ENCODE results near the gene CACNG6.
"Not testable (repeated sequence)": the region's sequence is repeated elsewhere in the genome, so short reads cannot be mapped to it uniquely, and the experiment has no call there.

CACNG6 gene, protein sequence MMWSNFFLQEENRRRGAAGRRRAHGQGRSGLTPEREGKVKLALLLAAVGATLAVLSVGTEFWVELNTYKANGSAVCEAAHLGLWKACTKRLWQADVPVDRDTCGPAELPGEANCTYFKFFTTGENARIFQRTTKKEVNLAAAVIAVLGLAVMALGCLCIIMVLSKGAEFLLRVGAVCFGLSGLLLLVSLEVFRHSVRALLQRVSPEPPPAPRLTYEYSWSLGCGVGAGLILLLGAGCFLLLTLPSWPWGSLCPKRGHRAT

DNA sequence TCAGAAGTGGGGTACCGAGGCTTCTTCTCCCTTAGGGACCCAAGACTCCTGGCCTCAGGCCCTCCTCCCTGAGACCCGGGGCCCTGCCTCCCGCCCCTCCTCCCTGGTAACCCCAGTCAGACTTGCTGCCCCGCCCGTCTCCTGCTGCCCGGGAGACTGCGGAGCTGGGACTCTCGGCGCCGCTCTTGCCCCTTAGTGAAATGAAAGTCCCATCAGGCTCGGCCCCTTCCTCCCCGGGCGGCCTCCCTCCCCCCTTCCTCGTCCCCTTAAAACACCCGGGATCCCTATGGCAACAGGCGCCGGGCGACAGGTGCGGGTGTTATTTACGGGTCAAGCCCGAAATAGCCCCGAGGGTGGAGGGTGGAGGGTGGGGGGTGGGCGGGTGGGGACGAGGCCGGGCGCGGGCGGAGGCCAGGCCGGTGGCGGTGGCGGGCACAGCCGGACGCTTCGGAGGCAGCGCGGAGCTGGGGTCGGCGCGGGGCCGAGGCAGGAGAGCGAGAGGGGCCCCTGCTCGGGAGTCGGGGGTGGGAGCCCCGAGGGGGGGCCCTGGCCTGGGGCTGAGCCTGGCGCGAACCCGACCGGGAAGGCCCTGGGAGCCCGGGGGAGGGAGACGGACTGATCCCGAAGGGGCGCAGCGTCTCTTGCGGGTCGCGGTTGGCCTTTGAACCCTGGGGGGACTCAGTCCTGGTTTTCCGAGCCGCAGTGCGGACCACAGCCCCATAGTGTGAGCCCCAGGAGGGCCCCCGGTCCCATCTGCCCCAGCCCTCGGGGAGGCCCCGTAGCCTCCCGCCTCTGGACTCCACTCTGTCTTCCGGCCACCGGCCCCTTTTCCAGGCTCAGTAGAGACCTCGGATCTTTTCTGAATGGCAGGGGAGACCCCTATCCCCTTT, at the start of gene CACNG6:
CACNG6 (plus strand) TSS at position 414 of the 890 bp plus-strand sequence. CDS start 1,241 bp downstream, outside the sequence.
- Histone ChIP-seq H3K4me1 (ENCODE audit: control insufficient read depth in 5 of 5, insufficient read depth in 5 of 5, low read length in 5 of 5) (peaks cover 0 to 11% (median 5%) of the 10 kb centered on the region in 5 donors), H3K36me3 (ENCODE audit: control insufficient read depth in 5 of 5, insufficient read depth in 5 of 5, low read length in 5 of 5) (no peaks in the 10 kb centered on the region), H3K27me3 (ENCODE audit: control insufficient read depth in 5 of 5, insufficient read depth in 4 of 5, low read length in 5 of 5) (peaks cover 30 to 42% (median 36%) of the 10 kb centered on the region in 5 donors), H3K9me3 (ENCODE audit: control insufficient read depth in 5 of 5, low read length in 5 of 5) (no peaks in the 10 kb centered on the region), H3K4me3 (ENCODE audit: low read depth in 1 of 5, low read length in 5 of 5) (peak within 1 kb of the TSS in 1 of 5 donors; percentile 48), H3K27ac (ENCODE audit: low read depth, low read length) (no peak within 1 kb of the TSS), H3K9ac (ENCODE audit: low read length in 5 of 5) (peak within 1 kb of the TSS in 1 of 5 donors; percentile 51)

DNA sequence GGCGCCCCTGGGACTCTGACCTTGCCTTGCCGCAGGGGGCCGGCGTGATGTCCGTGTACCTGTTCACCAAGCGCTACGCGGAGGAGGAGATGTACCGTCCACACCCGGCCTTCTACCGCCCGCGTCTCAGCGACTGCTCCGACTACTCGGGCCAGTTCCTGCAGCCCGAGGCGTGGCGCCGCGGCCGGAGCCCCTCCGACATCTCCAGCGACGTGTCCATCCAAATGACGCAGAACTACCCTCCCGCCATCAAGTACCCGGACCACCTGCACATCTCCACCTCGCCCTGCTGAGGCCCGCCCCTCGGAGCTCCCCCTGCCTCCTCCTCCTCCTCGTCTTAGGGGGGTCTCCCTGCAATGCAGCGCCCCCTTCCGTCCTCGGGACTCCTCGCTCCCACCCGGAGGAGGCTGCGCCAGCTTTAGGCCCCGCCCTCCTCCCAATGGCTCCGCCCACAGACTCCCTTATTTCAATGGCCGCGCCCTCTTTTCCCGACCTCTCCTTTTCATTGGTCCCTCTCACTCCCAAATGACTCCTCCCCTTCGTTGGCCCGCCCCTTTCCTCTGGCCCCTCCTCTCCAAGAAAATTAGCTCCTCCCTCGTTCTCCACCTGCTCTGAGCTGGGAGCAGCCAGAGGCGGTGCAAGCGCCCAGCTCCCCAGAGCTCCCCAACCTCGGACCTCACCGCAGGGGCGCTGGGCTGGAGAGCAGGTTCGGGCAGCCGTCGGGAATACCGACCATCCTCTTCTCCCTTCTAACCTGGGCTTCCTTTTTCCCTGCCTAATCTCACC, 49.2 kb upstream of the CACNG6 start:
- no peak overlapping the region for H3K27ac ChIP-seq (ENCODE audit: low read depth, low read length)
- H3K36me3 ChIP-seq (ENCODE audit: control insufficient read depth in 5 of 5, insufficient read depth in 5 of 5, low read length in 5 of 5), result no peaks in the 10 kb centered on the region
- no peak overlapping the region for H3K9ac ChIP-seq (ENCODE audit: low read length in 5 of 5)
- peaks cover 0 to 4% (median 0%) of the 10 kb centered on the region in 5 donors for H3K4me1 ChIP-seq (ENCODE audit: control insufficient read depth in 5 of 5, insufficient read depth in 5 of 5, low read length in 5 of 5)
- peaks cover 12 to 43% (median 32%) of the 10 kb centered on the region in 5 donors for H3K27me3 ChIP-seq (ENCODE audit: control insufficient read depth in 5 of 5, insufficient read depth in 4 of 5, low read length in 5 of 5)
- no peak overlapping the region for H3K4me3 ChIP-seq (ENCODE audit: low read depth in 1 of 5, low read length in 5 of 5)
- H3K9me3 ChIP-seq (ENCODE audit: control insufficient read depth in 5 of 5, low read length in 5 of 5), result peaks cover 0 to 4% (median 0%) of the 10 kb centered on the region in 5 donors

GRCh38 chr19:53944416-53944815, 47.0 kb upstream of the CACNG6 start:
- no peak overlapping the region for H3K9ac ChIP-seq (ENCODE audit: low read length in 5 of 5)
- H3K36me3 ChIP-seq (ENCODE audit: control insufficient read depth in 5 of 5, insufficient read depth in 5 of 5, low read length in 5 of 5), result no peaks in the 10 kb centered on the region
- H3K27ac ChIP-seq (ENCODE audit: low read depth, low read length), result no peak overlapping the region
- H3K4me3 ChIP-seq (ENCODE audit: low read depth in 1 of 5, low read length in 5 of 5), result no peak overlapping the region
- peaks cover 0 to 4% (median 0%) of the 10 kb centered on the region in 5 donors for H3K9me3 ChIP-seq (ENCODE audit: control insufficient read depth in 5 of 5, low read length in 5 of 5)
- H3K27me3 ChIP-seq (ENCODE audit: control insufficient read depth in 5 of 5, insufficient read depth in 4 of 5, low read length in 5 of 5), result peaks cover 12 to 45% (median 33%) of the 10 kb centered on the region in 5 donors
- H3K4me1 ChIP-seq (ENCODE audit: control insufficient read depth in 5 of 5, insufficient read depth in 5 of 5, low read length in 5 of 5), result peaks cover 0 to 4% (median 0%) of the 10 kb centered on the region in 5 donors

- Histone ChIP-seq H3K4me1 (ENCODE audit: control insufficient read depth in 5 of 5, insufficient read depth in 5 of 5, low read length in 5 of 5) (peaks cover 0 to 4% (median 0%) of the 10 kb centered on the region in 5 donors), H3K9me3 (ENCODE audit: control insufficient read depth in 5 of 5, low read length in 5 of 5) (peaks cover 0 to 4% (median 0%) of the 10 kb centered on the region in 5 donors), H3K27ac (ENCODE audit: low read depth, low read length) (no peak overlapping the region), H3K36me3 (ENCODE audit: control insufficient read depth in 5 of 5, insufficient read depth in 5 of 5, low read length in 5 of 5) (no peaks in the 10 kb centered on the region), H3K4me3 (ENCODE audit: low read depth in 1 of 5, low read length in 5 of 5) (no peak overlapping the region), H3K9ac (ENCODE audit: low read length in 5 of 5) (no peak overlapping the region), H3K27me3 (ENCODE audit: control insufficient read depth in 5 of 5, insufficient read depth in 4 of 5, low read length in 5 of 5) (peaks cover 10 to 43% (median 33%) of the 10 kb centered on the region in 5 donors)
These were observed 46.5 kb upstream of the CACNG6 start for GRCh38 chr19:53944933-53945332.

GRCh38 chr19:53945441-53945840, 46.0 kb upstream of the CACNG6 start:
- Histone ChIP-seq H3K4me1 (ENCODE audit: control insufficient read depth in 5 of 5, insufficient read depth in 5 of 5, low read length in 5 of 5) (peaks cover 0 to 4% (median 0%) of the 10 kb centered on the region in 5 donors), H3K27me3 (ENCODE audit: control insufficient read depth in 5 of 5, insufficient read depth in 4 of 5, low read length in 5 of 5) (peaks cover 9 to 38% (median 33%) of the 10 kb centered on the region in 5 donors), H3K9me3 (ENCODE audit: control insufficient read depth in 5 of 5, low read length in 5 of 5) (peaks cover 0 to 4% (median 0%) of the 10 kb centered on the region in 5 donors), H3K36me3 (ENCODE audit: control insufficient read depth in 5 of 5, insufficient read depth in 5 of 5, low read length in 5 of 5) (no peaks in the 10 kb centered on the region), H3K27ac (ENCODE audit: low read depth, low read length) (no peak overlapping the region), H3K9ac (ENCODE audit: low read length in 5 of 5) (no peak overlapping the region), H3K4me3 (ENCODE audit: low read depth in 1 of 5, low read length in 5 of 5) (no peak overlapping the region)

GRCh38 chr19:53945998-53946397, 45.4 kb upstream of the CACNG6 start:
- Histone ChIP-seq H3K27me3 (ENCODE audit: control insufficient read depth in 5 of 5, insufficient read depth in 4 of 5, low read length in 5 of 5) (peaks cover 9 to 37% (median 33%) of the 10 kb centered on the region in 5 donors), H3K4me3 (ENCODE audit: low read depth in 1 of 5, low read length in 5 of 5) (no peak overlapping the region), H3K27ac (ENCODE audit: low read depth, low read length) (no peak overlapping the region), H3K4me1 (ENCODE audit: control insufficient read depth in 5 of 5, insufficient read depth in 5 of 5, low read length in 5 of 5) (peaks cover 0 to 4% (median 0%) of the 10 kb centered on the region in 5 donors), H3K36me3 (ENCODE audit: control insufficient read depth in 5 of 5, insufficient read depth in 5 of 5, low read length in 5 of 5) (no peaks in the 10 kb centered on the region), H3K9ac (ENCODE audit: low read length in 5 of 5) (no peak overlapping the region), H3K9me3 (ENCODE audit: control insufficient read depth in 5 of 5, low read length in 5 of 5) (peaks cover 0 to 4% (median 0%) of the 10 kb centered on the region in 5 donors)

- Histone ChIP-seq H3K4me1 (ENCODE audit: control insufficient read depth in 5 of 5, insufficient read depth in 5 of 5, low read length in 5 of 5) (peaks cover 0 to 8% (median 0%) of the 10 kb centered on the region in 5 donors), H3K27me3 (ENCODE audit: control insufficient read depth in 5 of 5, insufficient read depth in 4 of 5, low read length in 5 of 5) (peaks cover 3 to 30% (median 19%) of the 10 kb centered on the region in 5 donors), H3K27ac (ENCODE audit: low read depth, low read length) (no peak overlapping the region), H3K9ac (ENCODE audit: low read length in 5 of 5) (no peak overlapping the region), H3K9me3 (ENCODE audit: control insufficient read depth in 5 of 5, low read length in 5 of 5) (no peaks in the 10 kb centered on the region), H3K4me3 (ENCODE audit: low read depth in 1 of 5, low read length in 5 of 5) (no peak overlapping the region), H3K36me3 (ENCODE audit: control insufficient read depth in 5 of 5, insufficient read depth in 5 of 5, low read length in 5 of 5) (no peaks in the 10 kb centered on the region)
These were observed 43.8 kb upstream of the CACNG6 start for GRCh38 chr19:53947624-53948023.

- H3K9ac ChIP-seq (ENCODE audit: low read length in 5 of 5); H3K4me3 ChIP-seq (ENCODE audit: low read depth in 1 of 5, low read length in 5 of 5); H3K4me1 ChIP-seq (ENCODE audit: control insufficient read depth in 5 of 5, insufficient read depth in 5 of 5, low read length in 5 of 5); H3K27ac ChIP-seq (ENCODE audit: low read depth, low read length); H3K36me3 ChIP-seq (ENCODE audit: control insufficient read depth in 5 of 5, insufficient read depth in 5 of 5, low read length in 5 of 5); H3K9me3 ChIP-seq (ENCODE audit: control insufficient read depth in 5 of 5, low read length in 5 of 5): not testable (repeated sequence)
- peaks cover 0 to 27% (median 13%) of the 10 kb centered on the region in 5 donors for H3K27me3 ChIP-seq (ENCODE audit: control insufficient read depth in 5 of 5, insufficient read depth in 4 of 5, low read length in 5 of 5)
These were observed 42.8 kb upstream of the CACNG6 start for GRCh38 chr19:53948611-53949010.

- H3K27me3 ChIP-seq (ENCODE audit: control insufficient read depth in 5 of 5, insufficient read depth in 4 of 5, low read length in 5 of 5), result peaks cover 0 to 23% (median 3%) of the 10 kb centered on the region in 5 donors
- peaks cover 0 to 8% (median 0%) of the 10 kb centered on the region in 5 donors for H3K4me1 ChIP-seq (ENCODE audit: control insufficient read depth in 5 of 5, insufficient read depth in 5 of 5, low read length in 5 of 5)
- H3K9me3 ChIP-seq (ENCODE audit: control insufficient read depth in 5 of 5, low read length in 5 of 5), result peaks cover 0 to 3% (median 0%) of the 10 kb centered on the region in 5 donors
- no peak overlapping the region for H3K9ac ChIP-seq (ENCODE audit: low read length in 5 of 5)
- no peaks in the 10 kb centered on the region for H3K36me3 ChIP-seq (ENCODE audit: control insufficient read depth in 5 of 5, insufficient read depth in 5 of 5, low read length in 5 of 5)
- no peak overlapping the region for H3K4me3 ChIP-seq (ENCODE audit: low read depth in 1 of 5, low read length in 5 of 5)
- H3K27ac ChIP-seq (ENCODE audit: low read depth, low read length), result no peak overlapping the region
These were observed 40.0 kb upstream of the CACNG6 start for GRCh38 chr19:53951436-53951835.
